ENCODE results near the gene ADGRG2. TPM values are rescaled to one million over a fixed set of nuclear protein-coding genes. Genes with fewer than 3 reads are reported as not detected.

The ADGRG2 gene
- total and polyA plus RNA-seq, 2 of the 13 experiments (the other 11 are each of a cell fraction or from before 2014, with no cell fraction given), result not detected

DNA sequence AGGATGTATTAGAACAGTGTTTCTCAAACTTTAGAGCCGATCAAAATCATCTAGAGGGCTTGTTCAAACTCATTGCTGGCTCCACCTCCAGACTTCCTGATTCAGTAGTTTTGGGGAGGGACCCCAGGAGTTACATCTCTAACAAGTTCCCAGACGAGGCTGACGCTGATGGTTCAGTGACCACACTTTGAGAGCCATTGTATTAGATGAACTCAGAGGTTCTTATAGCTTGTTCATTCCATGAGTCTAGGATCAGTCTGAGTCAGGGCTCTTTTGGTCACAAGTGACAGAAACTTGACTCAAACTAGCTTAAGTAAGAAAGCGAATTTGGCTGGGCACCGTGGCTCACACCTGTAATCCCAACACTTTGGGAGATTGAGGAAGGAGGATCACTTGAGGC, 11.5 kb upstream of the ADGRG2 start:
- POLR2A ChIA-PET, result no interaction called here
- H3K9me3 ChIP-seq (ENCODE audit: low read length), result no peaks in the 10 kb centered on the region
- no peak for DNase-seq (ENCODE audit: low spot score)
- FAIRE-seq, result no peak
- H3K36me3 ChIP-seq (replicated peaks in 1 of 2; ENCODE audit: control insufficient read depth in 1 of 2, insufficient read depth in 2 of 2, low read length in 2 of 2), result no peaks in the 10 kb centered on the region
- TF ChIP-seq ZNF761 (CRISPR knock-in tag; conservative IDR thresholded peaks at IDR 0.05) (no peak), ZNF777 (CRISPR knock-in tag; IDR thresholded peaks at IDR 0.05) (no peak), ZNF207 (IDR thresholded peaks at IDR 0.05; ENCODE audit: borderline replicate concordance) (no peak)
- TF ChIP-seq, protein P1, sequence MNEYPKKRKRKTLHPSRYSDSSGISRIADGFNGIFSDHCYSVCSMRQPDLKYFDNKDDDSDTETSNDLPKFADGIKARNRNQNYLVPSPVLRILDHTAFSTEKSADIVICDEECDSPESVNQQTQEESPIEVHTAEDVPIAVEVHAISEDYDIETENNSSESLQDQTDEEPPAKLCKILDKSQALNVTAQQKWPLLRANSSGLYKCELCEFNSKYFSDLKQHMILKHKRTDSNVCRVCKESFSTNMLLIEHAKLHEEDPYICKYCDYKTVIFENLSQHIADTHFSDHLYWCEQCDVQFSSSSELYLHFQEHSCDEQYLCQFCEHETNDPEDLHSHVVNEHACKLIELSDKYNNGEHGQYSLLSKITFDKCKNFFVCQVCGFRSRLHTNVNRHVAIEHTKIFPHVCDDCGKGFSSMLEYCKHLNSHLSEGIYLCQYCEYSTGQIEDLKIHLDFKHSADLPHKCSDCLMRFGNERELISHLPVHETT (CRISPR knock-in tag; conservative IDR thresholded peaks at IDR 0.05), result no peak
- no peak overlapping the region for H3K27ac ChIP-seq (ENCODE audit: extremely low read length, insufficient read depth, low read length)
- no peaks in the 10 kb centered on the region for H3K4me1 ChIP-seq (ENCODE audit: insufficient read depth, low read length)
- H4K20me1 ChIP-seq (ENCODE audit: insufficient read depth, low read length), result no peaks in the 10 kb centered on the region
- in situ Hi-C loops (cut with HindIII; ENCODE audit: extremely low pct_ligation_motif_present, low pct_unique_long_range_greater_than_20kb) (no loop called here), intact Hi-C loops (cut with micrococcal nuclease; ENCODE audit: unreplicated experiment) (no loop called here)
- H3K4me2 ChIP-seq (ENCODE audit: low read depth, low read length), result no peak overlapping the region
- no peaks in the 10 kb centered on the region for H3K27me3 ChIP-seq (ENCODE audit: control insufficient read depth in 1 of 2, insufficient read depth in 2 of 2, low read length in 2 of 2)
- no peak for ATAC-seq
- no peak overlapping the region for H3K4me3 ChIP-seq (replicated peaks in 1 of 3; ENCODE audit: insufficient read depth in 1 of 3, low read depth in 2 of 3, low read length in 3 of 3)
- H3K9ac ChIP-seq (ENCODE audit: insufficient read depth, low read depth, low read length), result no peak overlapping the region
- no peak overlapping the region for H2AFZ ChIP-seq (ENCODE audit: low read length)
- 7% methylated on average over 3 of the region's 5 CpGs for WGBS (ENCODE audit: low lambda C conversion rate)
- no peaks in the 10 kb centered on the region for H3K79me2 ChIP-seq (ENCODE audit: insufficient read depth, low read length)
- CTCF ChIA-PET (ENCODE audit: low intra/inter-chr PET ratio, low total read pairs), result no interaction called here
- BruUV-seq (replicated peaks), result no TSS peak

DNA sequence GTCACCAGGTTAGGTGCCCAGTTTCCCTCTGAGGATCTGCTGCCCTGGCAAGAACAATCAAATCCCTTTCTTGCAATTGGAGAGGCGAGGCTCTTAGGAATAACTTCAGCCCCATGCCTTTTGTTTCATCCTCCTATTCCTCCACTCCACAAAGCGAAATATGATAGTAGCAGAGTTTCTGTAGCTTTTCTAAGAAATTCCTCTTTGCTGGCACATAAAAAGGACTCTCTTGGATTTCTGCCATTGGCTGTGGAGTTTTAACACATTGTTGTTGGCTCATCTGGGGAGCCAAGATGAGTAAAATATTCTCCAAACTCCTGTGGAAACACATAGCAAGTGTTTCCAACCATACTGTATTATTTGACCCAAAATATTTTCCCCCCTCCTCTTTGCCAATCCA, 11.0 kb upstream of the ADGRG2 start:
- ATAC-seq (no peak), FAIRE-seq (no peak), DNase-seq (ENCODE audit: low spot score) (no peak)
- intact Hi-C loops (cut with micrococcal nuclease; ENCODE audit: unreplicated experiment) (no loop called here), in situ Hi-C loops (cut with HindIII; ENCODE audit: extremely low pct_ligation_motif_present, low pct_unique_long_range_greater_than_20kb) (no loop called here)
- Histone ChIP-seq H3K9ac (ENCODE audit: insufficient read depth, low read depth, low read length) (no peak overlapping the region), H3K36me3 (replicated peaks in 1 of 2; ENCODE audit: control insufficient read depth in 1 of 2, insufficient read depth in 2 of 2, low read length in 2 of 2) (no peaks in the 10 kb centered on the region), H2AFZ (ENCODE audit: low read length) (no peak overlapping the region), H3K27me3 (ENCODE audit: control insufficient read depth in 1 of 2, insufficient read depth in 2 of 2, low read length in 2 of 2) (no peaks in the 10 kb centered on the region), H3K79me2 (ENCODE audit: insufficient read depth, low read length) (no peaks in the 10 kb centered on the region), H3K4me3 (replicated peaks in 1 of 3; ENCODE audit: insufficient read depth in 1 of 3, low read depth in 2 of 3, low read length in 3 of 3) (no peak overlapping the region), H3K4me1 (ENCODE audit: insufficient read depth, low read length) (no peaks in the 10 kb centered on the region), H4K20me1 (ENCODE audit: insufficient read depth, low read length) (no peaks in the 10 kb centered on the region), H3K9me3 (ENCODE audit: low read length) (no peaks in the 10 kb centered on the region), H3K27ac (ENCODE audit: extremely low read length, insufficient read depth, low read length) (no peak overlapping the region), H3K4me2 (ENCODE audit: low read depth, low read length) (no peak overlapping the region)
- ChIA-PET POLR2A (no interaction called here), CTCF (ENCODE audit: low intra/inter-chr PET ratio, low total read pairs) (no interaction called here)
- WGBS (ENCODE audit: low lambda C conversion rate), result 0% methylated on average over 2 of the region's 2 CpGs
- no TSS peak for BruUV-seq (replicated peaks)
- TF ChIP-seq, protein P2, sequence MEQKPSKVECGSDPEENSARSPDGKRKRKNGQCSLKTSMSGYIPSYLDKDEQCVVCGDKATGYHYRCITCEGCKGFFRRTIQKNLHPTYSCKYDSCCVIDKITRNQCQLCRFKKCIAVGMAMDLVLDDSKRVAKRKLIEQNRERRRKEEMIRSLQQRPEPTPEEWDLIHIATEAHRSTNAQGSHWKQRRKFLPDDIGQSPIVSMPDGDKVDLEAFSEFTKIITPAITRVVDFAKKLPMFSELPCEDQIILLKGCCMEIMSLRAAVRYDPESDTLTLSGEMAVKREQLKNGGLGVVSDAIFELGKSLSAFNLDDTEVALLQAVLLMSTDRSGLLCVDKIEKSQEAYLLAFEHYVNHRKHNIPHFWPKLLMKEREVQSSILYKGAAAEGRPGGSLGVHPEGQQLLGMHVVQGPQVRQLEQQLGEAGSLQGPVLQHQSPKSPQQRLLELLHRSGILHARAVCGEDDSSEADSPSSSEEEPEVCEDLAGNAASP (CRISPR knock-in tag; IDR thresholded peaks at IDR 0.05; ENCODE audit: borderline replicate concordance), result no peak
- TF ChIP-seq HNRNPLL (IDR thresholded peaks at IDR 0.05; ENCODE audit: low read depth, low read length, poor library complexity, severe bottlenecking) (no peak), MIXL1 (CRISPR knock-in tag; IDR thresholded peaks at IDR 0.05) (no peak), POLR2AphosphoS5 (IDR thresholded peaks at IDR 0.05; ENCODE audit: low read depth, low read length) (no peak), RFXANK (CRISPR knock-in tag; IDR thresholded peaks at IDR 0.05) (no peak), ZBTB38 (CRISPR knock-in tag; IDR thresholded peaks at IDR 0.05) (no peak)

All from HepG2 (cell line).